ENCODE results near the gene LMOD1.

DNA sequence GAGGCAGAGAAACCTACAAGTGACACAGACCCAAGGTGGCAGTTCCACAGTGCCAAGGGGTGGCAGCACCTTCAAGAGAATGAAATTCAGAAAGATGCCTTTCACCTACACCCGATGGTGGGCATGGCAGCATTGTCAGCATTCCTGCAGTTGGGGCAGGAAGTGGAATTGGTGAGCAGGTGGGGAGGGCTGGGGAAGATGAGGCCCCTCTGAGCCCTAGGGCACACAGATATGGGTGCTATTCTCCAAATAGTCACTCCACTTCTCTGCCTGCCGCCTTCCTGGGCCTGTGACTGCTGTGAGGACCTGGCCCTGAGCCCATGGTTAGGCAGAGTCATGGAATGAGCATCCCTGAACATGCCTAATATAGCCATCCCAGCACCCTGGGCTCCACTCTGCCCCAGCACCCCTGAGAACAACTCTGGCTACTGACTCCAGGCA lies 49.4 kb downstream of the LMOD1 start:
- TF ChIP-seq, protein P1, sequence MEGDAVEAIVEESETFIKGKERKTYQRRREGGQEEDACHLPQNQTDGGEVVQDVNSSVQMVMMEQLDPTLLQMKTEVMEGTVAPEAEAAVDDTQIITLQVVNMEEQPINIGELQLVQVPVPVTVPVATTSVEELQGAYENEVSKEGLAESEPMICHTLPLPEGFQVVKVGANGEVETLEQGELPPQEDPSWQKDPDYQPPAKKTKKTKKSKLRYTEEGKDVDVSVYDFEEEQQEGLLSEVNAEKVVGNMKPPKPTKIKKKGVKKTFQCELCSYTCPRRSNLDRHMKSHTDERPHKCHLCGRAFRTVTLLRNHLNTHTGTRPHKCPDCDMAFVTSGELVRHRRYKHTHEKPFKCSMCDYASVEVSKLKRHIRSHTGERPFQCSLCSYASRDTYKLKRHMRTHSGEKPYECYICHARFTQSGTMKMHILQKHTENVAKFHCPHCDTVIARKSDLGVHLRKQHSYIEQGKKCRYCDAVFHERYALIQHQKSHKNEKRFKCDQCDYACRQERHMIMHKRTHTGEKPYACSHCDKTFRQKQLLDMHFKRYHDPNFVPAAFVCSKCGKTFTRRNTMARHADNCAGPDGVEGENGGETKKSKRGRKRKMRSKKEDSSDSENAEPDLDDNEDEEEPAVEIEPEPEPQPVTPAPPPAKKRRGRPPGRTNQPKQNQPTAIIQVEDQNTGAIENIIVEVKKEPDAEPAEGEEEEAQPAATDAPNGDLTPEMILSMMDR (IDR thresholded peaks at IDR 0.05): no peak
- TF ChIP-seq EP300 (IDR thresholded peaks at IDR 0.05): peak in 1 of 2 donors; percentile 13
